NCI-H774 (cell line): Measurements from ENCODE around the gene WBP2.
A peak's percentile ranks its signal among the peaks of the same experiment; 100 is the strongest.
"Not testable (repeated sequence)": the region's sequence is repeated elsewhere in the genome, so short reads cannot be mapped to it uniquely, and the experiment has no call there.

Experiments
- DNase-seq: peaks from one replicate; lab custom pipeline; 2025; lab: John Stamatoyannopoulos, UW

WBP2 gene

DNA sequence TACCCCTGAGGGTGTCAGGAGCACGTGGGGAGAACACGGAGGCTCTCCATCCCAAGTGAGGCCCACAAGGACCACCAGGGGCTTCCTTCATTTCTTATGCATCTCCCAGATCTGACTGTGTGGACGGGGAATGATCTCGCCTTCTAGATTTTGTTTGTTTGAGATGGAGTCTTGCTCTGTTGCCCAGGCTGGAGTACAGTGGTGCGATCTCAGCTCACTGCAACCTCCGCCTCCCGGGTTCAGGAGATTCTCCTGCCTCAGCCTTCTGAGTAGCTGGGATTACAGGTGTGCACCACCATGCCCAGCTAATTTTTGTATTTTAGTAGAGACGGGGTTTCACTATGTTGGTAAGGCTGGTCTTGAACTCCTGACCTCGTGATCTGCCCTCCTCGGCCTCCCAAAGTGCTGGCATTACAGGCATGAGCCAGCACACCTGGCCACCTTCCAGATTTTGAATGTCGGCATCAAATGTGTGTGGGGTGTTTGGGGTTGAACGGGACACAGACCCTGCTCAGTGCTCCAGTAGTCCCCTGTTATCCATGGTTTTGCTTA is 13.7 kb upstream of the WBP2 start:
- not testable (repeated sequence) for DNase-seq

- not testable (repeated sequence) for DNase-seq
These were observed 10.5 kb upstream of the WBP2 start for GRCh38 chr17:75865404-75866188.

DNA sequence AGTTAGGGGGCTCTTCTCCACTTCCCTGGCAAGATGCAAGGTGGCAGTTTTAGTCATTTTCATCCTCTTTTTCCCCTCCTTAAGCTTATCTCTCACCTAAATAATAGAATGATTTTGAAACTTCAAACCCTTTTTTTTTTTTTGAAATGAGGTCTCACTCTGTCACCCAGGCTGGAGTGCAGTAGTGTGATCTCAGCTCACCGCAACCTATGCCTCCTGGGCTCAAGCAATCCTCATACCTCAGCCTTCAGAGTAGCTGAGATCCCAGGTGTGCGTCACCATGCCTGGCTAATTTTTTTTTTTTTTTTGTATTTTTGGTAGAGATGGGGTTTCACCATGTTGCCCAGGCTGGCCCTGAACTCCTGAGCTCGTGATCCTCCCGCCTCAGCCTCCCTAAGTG is 9.8 kb upstream of the WBP2 start:
- DNase-seq = not testable (repeated sequence)

GRCh38 chr17:75864448-75864871 is 9.3 kb upstream of the WBP2 start:
- no peak for DNase-seq

GRCh38 chr17:75861927-75862317 is 6.8 kb upstream of the WBP2 start:
- DNase-seq = no peak

GRCh38 chr17:75859358-75859757 is 4.2 kb upstream of the WBP2 start:
- DNase-seq = not testable (repeated sequence)

- DNase-seq = no peak
These were observed 1.1 kb upstream of the WBP2 start for GRCh38 chr17:75856062-75856756.

DNA sequence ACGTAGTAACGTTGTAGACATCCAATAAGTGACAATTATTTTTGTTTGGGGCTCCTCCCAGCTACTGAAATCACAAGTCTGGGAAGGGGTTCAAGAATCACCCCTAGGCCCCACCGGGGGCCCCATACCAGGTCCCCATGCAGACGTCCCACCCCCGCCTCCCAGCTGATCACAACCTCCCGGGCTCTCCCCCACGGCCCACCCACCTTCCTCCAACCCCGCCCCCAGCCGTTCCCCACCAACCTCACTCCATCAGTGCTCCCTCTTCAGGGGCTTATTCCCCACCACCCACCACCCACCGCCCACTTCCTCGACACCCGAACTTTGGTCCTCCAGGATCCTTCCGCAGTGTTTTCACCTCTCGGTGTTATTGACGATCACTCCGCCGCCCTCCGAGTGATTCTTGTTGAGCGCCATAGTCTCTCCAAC is 240 bp downstream of the WBP2 start:
- no peak for DNase-seq

DNA sequence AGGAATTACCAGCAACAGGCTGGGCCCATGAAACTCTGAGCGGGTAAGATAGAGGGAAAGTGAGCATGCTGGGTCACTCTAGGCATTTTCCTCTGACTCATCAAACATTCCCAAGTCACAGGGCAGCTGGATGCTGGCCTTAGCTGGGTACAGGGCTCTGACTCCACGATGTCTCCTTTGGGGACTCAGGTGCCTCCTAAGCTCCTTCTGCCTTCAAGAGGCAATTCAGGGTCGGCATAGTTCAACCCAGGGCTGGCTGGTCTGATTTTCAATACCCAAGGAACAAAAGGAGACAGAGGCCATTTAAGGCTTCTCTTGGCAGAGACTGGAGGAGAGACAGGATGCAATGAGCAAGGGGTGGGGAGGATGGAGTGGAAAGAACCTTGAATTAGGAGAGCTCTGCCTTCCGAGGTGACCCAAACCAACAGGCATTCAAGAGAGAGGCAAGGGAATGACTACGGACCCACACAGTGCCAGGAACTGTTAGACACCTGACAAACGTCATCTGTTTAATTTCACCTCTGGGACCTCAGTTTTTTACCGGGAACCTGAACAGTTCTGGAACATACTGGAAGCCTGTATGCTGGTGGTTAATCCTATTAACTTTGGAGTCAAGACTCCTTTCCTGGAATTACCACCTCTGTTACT is 910 bp downstream of the WBP2 start:
- no peak for DNase-seq

GRCh38 chr17:75853433-75853832 is 1.7 kb downstream of the WBP2 start:
- DNase-seq = no peak

GRCh38 chr17:75851693-75851991 is 3.5 kb downstream of the WBP2 start:
- not testable (repeated sequence) for DNase-seq

GRCh38 chr17:75850928-75851692 is 4.0 kb downstream of the WBP2 start:
- DNase-seq = no peak

DNA sequence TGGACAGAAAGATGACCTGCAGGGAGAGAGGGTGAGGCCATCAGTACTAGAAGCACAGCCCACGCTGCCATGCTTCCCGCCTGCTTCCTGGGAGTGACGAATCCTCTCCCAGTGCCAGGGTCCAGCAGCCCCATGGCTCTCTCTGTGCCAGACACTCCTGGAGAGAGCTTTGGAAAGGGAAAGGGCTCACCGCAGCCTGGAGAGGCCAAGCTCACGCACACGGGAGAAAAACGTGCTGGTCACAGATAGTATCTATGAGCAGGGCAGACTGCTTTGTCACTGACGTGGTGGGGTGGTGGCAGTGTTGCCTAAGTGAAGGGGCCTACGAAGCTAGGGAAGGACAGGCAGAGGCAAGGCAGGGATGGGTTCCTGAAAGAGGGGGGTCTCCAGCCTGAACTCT is 5.4 kb downstream of the WBP2 start:
- no peak for DNase-seq

- DNase-seq = no peak
These were observed 5.9 kb downstream of the WBP2 start for GRCh38 chr17:75849279-75849646.

GRCh38 chr17:75848523-75849278 is 6.4 kb downstream of the WBP2 start:
- peak; percentile 9 for DNase-seq

DNA sequence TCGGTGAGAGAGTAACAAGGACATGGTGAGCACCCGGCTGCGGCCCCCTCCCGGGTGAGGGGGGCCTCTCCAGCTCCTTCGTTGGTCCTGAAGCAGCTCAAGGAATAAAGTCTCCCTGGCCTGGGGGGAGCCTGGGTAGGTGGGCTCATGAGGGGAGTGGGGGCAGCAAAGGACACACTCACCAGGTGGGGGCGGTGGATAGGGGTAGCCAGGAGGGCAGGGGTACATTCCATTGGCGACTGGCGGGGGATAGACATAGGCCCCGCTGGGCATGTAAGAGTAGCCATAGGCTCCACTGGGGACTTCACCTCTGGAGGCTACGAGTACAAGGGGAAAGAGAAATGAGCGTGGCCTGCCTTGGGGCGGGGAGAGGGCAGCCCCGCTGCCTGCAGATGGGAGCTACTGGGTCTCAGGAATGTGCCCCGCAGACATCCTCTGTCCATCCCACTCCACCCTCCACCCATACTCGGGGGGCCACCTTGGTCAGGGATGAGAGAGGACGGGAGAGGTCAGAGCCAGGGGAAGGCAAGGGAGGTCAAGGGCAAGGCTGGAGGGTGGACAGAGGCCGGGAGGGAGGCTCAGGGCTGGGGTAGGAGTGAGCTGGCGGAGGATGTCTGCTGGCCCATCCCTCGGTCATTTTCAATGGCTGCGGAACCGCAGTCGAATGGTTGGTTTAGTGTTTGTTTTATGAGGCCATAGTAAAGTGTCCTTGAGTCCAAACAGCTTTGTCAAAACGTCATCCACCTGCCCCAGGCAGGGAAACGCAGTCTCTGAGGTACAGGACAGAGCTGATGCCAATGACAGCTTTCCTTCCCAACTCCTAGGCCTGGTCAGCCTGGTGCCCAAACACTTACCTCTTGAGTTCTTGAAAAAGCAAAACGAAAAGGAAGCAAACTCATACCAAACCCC is 7.3 kb downstream of the WBP2 start:
- DNase-seq = no peak

DNA sequence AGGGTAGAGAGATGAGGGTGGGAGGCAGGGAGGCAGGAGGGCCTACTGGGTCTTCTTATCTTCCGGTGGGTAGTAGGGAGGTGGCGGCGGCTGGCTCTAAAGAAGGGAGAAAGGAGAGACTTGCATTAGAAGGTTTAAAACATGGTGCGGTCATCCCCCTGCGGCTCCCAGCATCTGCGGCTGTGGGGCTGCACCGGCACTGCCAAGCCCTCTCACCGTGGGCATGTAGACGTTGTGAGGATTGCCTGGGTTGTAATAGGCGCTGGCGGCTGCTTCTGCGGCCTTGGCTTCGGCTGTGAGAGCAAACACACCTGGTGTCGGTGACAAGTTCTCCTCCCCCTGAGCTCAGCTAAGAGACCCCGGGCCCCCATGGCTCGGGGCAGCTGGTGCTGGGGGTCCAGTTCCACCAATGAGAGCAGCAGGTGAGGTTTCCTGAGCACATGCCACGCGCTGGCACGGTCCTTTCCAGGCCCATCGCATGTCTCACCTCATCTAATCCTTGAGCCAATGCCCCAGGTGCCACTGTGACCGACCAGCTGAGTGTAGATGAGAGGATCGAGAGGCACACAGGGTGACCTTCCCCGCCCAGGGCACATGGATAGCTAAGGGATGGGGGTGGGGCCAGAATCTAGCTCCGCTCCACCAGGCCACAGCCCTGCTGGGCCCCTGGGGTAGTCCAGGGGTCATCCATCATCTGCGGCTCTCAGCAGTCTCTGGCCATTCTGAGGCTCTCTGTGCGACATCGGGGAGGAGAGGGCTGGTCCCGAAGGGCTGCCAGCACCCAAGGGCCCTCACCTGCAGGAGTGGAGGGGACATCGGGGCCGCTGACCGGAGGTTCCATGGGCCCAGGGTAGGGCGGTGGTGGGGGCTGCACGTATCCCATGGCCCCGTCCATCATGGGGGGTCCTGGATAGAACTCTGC is 8.2 kb downstream of the WBP2 start:
- no peak for DNase-seq

GRCh38 chr17:75845933-75846691 is 9.0 kb downstream of the WBP2 start:
- no peak for DNase-seq
